Ovary (tissue), 9 donors: ENCODE data around the gene ASB1. TPM values are rescaled to one million over a fixed set of nuclear protein-coding genes. Genes with fewer than 3 reads are reported as not detected.

Source experiments
- DNase-seq, 5 donors: peaks; one replicate each; pipeline ENCODE4 v3.0.0-alpha.2; 2019 to 2020
- H3K27ac ChIP-seq, 2 donors: fragments of 200-600 bp; one replicate each; pipeline versions ENCODE4 v1.5.1 to v1.8.0; 2019 to 2022
- H3K27me3 ChIP-seq: fragments of 200-600 bp; one replicate; pipeline ENCODE4 v1.8.0; 2022
- H3K36me3 ChIP-seq: fragments of 200-600 bp; sonication (generic); one replicate; pipeline ENCODE4 v1.5.1; 2019
- H3K4me1 ChIP-seq: one replicate; pipeline ENCODE4 v1.8.1; 2013; ENCODE audit warnings: mild to moderate bottlenecking, moderate library complexity; ENCODE audit not compliant: insufficient read depth
- H3K4me3 ChIP-seq: fragments of 200-600 bp; sonication (generic); one replicate; pipeline ENCODE4 v1.5.1; 2017
- H3K9me3 ChIP-seq, 2 donors: fragments of 200-600 bp in 1 of 2; sonication (generic) in 1 of 2; one replicate each; pipeline versions ENCODE4 v1.5.1 to v1.8.1; 2013 to 2019; ENCODE audit warnings: mild to moderate bottlenecking in 1 of 2, moderate library complexity in 1 of 2
- EP300 ChIP-seq: sonication (generic); formaldehyde crosslinking; IDR thresholded peaks from one replicate; pipeline ENCODE4 v1.6.1; 2017; ENCODE audit warnings: antibody characterized with exemption
- POLR2A ChIP-seq: fragments of 450-650 bp; IDR thresholded peaks from one replicate; pipeline ENCODE4 v1.6.1; 2017; ENCODE audit warnings: antibody characterized with exemption, mild to moderate bottlenecking, moderate library complexity
- WGBS, 3 donors: extraction: QIAGEN DNeasy Blood & Tissue Kit in 1 of 3; methylation state at CpG; one replicate each; pipeline versions ENCODE4 v1.1.5 to v1.1.7; 2013 to 2017; 5-methylcytosine and 5-hydroxymethylcytosine counted together
- intact Hi-C, 4 donors: fragments of 100-400 bp; cut with DNase I; formaldehyde crosslinking; loops; one replicate each; pipeline versions ENCODE4 v1.11.0 to v1.15.1; 2022 to 2023
- polyA plus RNA-seq, 2 donors: library from polyadenylated mRNA; stranded (reverse); fragments of 200-250 nt in 1 of 2; fragments of 350-450 nt in 1 of 2; fragmentation: Illumina TruSeq in 1 of 2; extraction: RNeasy Lipid Tissue Mini Kit (QIAGEN cat#74804) in 1 of 2; gene quantifications; one replicate each; pipeline ENCODE4 v1.2.3, GENCODE V29; 2013 to 2014
- total RNA-seq, 7 donors: library from RNA; depleted of rRNA in 2 of 7; stranded (reverse); fragments of >200 nt in 2 of 7; fragmentation: NEBNext Ultra II Directional in 3 of 7; extraction: Animal tissue kit (Norgen Biotek cat#: 25700) in 3 of 7; gene quantifications; one replicate each; pipeline versions ENCODE4 v1.1.0 to v1.2.4, GENCODE V29; 2016 to 2023
- TF ChIP-seq, protein P1 (sequence below), 3 donors: fragments of 450-650 bp in 2 of 3; fragments of 200-600 bp in 1 of 3; IDR thresholded peaks; one replicate each; pipeline versions ENCODE4 v1.5.1 to v1.8.0; 2016 to 2022; ENCODE audit warnings: antibody characterized with exemption in 3 of 3, mild to moderate bottlenecking in 1 of 3
- donor health status: DM: no; HTN: no; CAD: no; lungs with moderate emphysema.
- donor health status: DM: no; HTN: no; CAD: no.
- donor health status: Bipolar disorder and iron deficiency.
- donor health status: DM: yes; HTN: yes; CAD: no.
- donor health status: DM: no; HTN: no; CAD: no.
- donor health status: DM: yes; HTN: yes; CAD: no.

Gene ASB1
- total and polyA plus RNA-seq, 9 donors = 9.3 to 34.0 (median 29.6) TPM

DNA sequence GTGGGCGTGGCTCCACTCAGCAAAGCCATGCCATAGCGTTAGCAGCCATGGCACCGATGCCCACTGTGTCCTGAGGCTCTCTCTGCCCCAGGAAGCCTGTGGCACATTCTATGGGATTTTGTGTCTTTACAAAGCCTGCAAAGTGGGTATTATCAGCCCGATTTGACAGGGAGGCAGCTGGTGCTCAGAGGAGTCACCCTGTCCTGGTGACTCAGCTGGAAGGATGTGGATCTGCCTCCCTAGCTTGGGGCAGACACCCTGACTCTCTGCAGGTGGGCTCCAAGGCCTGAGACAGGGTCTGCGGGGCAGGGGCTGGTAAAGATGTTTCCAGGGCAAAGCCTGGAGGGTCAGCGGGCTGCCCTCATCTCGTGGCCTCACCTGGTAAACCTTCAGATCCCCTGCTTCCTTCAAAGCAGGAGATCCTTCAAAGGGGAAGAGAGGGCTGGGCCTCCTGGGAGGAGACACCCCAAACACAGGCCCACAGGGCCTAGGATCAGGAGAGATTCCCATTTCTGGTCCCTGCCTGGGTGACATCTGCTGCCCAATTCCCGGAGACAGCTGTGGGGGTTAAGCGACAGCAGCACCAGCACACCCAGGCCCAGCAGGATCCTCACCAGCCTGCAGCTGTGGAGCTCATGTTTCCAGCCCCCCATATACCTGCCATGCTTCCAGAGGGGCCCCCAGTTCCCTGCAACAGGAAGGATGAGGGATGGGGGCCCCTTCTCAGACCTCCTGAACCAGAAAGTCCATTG lies 3.0 kb upstream of the ASB1 start:
- no peaks in the 10 kb centered on the region for H3K36me3 ChIP-seq
- no peak overlapping the region for H3K27ac ChIP-seq
- intact Hi-C loops = no loop called here
- no peak for DNase-seq
- peaks cover 14% of the 10 kb centered on the region for H3K4me1 ChIP-seq
- no peaks in the 10 kb centered on the region for H3K9me3 ChIP-seq
- H3K4me3 ChIP-seq = no peak overlapping the region
- 82 to 83% (median 82%) methylated on average over 9 of the region's 9 CpGs for WGBS, 3 donors
- no peaks in the 10 kb centered on the region for H3K27me3 ChIP-seq
- TF ChIP-seq EP300 (no peak), POLR2A (no peak)

DNA sequence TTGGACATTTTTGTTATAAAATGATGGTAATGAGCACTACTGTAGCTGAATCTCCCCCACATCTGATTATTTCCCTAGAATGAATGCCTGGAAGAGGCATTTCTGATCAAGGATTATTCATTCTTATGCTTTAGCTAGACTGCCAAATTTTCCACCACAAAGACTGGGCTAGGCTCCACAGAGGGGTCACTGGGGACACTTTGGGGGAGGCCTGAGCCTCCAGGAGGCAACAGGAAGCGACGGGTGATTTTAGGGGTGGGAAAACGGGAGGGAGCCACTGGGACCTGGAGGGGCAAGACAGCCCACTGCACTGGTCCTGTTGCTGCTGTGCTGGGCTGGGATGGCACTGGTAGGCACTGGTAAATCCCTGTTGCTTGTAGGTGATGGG lies 2.4 kb upstream of the ASB1 start:
- H3K4me3 ChIP-seq = no peak overlapping the region
- 49 to 55% (median 50%) methylated on average over 3 of the region's 3 CpGs for WGBS, 3 donors
- H3K4me1 ChIP-seq = peaks cover 16% of the 10 kb centered on the region
- TF ChIP-seq EP300 = no peak
- TF ChIP-seq, protein P1, sequence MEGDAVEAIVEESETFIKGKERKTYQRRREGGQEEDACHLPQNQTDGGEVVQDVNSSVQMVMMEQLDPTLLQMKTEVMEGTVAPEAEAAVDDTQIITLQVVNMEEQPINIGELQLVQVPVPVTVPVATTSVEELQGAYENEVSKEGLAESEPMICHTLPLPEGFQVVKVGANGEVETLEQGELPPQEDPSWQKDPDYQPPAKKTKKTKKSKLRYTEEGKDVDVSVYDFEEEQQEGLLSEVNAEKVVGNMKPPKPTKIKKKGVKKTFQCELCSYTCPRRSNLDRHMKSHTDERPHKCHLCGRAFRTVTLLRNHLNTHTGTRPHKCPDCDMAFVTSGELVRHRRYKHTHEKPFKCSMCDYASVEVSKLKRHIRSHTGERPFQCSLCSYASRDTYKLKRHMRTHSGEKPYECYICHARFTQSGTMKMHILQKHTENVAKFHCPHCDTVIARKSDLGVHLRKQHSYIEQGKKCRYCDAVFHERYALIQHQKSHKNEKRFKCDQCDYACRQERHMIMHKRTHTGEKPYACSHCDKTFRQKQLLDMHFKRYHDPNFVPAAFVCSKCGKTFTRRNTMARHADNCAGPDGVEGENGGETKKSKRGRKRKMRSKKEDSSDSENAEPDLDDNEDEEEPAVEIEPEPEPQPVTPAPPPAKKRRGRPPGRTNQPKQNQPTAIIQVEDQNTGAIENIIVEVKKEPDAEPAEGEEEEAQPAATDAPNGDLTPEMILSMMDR (IDR thresholded peaks at IDR 0.05) = no peak
- TF ChIP-seq POLR2A = no peak
- H3K27me3 ChIP-seq = no peaks in the 10 kb centered on the region
- intact Hi-C loops = no loop called here
- DNase-seq = no peak
- no peaks in the 10 kb centered on the region for H3K9me3 ChIP-seq
- H3K27ac ChIP-seq = no peak overlapping the region
- no peaks in the 10 kb centered on the region for H3K36me3 ChIP-seq

DNA sequence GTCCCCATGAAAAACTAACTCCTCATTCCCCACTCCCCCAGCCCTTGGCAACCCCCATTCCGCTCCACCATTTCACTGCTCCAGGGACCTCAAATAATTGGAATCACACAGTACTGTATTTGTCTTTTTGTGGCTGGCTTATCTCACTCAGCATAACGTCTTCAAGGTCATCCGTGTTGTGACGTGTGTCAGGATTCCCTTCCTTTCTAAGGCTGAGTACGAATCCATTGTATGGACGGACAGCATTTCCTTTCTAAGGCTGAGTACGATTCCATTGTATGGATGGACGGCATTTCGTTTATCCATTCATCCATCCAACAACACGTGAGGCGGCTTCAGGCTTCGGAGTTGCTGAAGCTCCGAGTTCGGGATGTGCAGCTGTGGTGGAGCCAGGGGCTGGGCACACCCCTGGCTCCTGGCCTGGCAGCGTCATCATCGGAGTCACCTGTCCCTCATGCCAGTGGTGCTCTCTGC lies 1.2 kb upstream of the ASB1 start:
- Histone ChIP-seq H3K27ac (no peak overlapping the region), H3K27me3 (no peaks in the 10 kb centered on the region), H3K9me3 (no peaks in the 10 kb centered on the region), H3K4me1 (peaks cover 16% of the 10 kb centered on the region), H3K36me3 (no peaks in the 10 kb centered on the region), H3K4me3 (peak overlapping the region; percentile 90)
- 34 to 49% (median 41%) methylated on average over 16 of the region's 16 CpGs for WGBS, 3 donors
- no peak for DNase-seq
- TF ChIP-seq EP300 (no peak), POLR2A (no peak)
- TF ChIP-seq, protein P1 (IDR thresholded peaks at IDR 0.05) = no peak
- intact Hi-C loops = no loop called here

DNA sequence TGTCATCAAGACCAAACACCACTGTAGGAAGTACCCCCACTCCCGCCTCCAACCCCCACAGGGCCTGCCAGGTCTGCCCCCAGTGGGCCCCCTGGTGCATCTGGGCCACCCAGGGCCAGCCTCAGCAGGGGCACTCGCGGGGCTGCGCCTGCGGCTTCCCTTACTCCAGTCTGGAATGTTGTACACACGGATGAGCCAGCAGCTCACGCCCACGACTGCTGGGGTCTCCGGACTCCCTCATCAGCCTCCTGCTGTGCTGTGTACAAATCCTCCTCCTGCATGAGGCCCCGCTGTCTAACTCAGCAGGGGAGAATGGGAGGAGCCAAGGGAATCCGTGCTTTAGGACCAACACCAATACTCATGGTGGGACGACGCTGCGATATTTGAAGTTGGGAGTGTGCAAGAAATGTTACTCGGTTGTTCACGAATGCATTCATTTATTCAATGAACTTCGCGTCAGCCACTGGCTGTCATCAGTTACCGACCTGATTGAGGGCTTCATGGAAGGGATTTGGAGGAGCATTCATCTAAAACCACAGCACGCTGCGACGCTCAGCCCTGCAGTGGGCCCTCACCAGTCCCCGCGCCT lies 654 bp upstream of the ASB1 start:
- Histone ChIP-seq H3K4me3 (peak overlapping the region; percentile 90), H3K4me1 (peaks cover 16% of the 10 kb centered on the region), H3K36me3 (no peaks in the 10 kb centered on the region), H3K9me3 (no peaks in the 10 kb centered on the region), H3K27ac (peak overlapping the region; percentile 88 to 91), H3K27me3 (no peaks in the 10 kb centered on the region)
- TF ChIP-seq POLR2A = no peak
- TF ChIP-seq, protein P1 (IDR thresholded peaks at IDR 0.05) = no peak
- no peak for TF ChIP-seq EP300
- intact Hi-C loops = no loop called here
- peak in 2 of 5 donors; percentile 43 to 51 for DNase-seq
- 1 to 3% (median 2%) methylated on average over 21 to 24 of the region's 24 CpGs for WGBS, 3 donors
